ENCODE results near the gene CFAP46. TPM values are rescaled to one million over a fixed set of nuclear protein-coding genes. Genes with fewer than 3 reads are reported as not detected.

Gene CFAP46
- total and polyA plus RNA-seq, 8 donors: 1.2 to 5.2 (median 3.5) TPM

DNA sequence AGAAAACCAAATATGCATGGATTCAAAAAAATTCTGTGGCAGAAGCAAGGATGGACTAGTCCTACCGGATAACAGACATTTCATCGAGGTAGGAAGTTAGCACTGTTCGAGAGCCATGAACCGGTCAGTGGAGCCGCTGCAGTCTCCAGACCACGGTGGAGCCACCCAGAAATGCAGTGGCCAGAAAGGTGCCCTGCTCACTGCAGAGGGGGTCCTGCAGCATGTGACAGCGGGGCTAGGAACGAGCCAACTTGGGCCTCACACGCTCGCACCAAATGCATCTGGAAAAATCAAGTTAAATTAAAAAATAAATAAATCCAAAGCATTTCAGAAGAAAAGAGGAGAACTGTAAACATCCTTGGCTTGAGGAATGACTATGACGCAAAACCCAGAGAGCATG, 13.1 kb upstream of the CFAP46 start:
- H3K27me3 ChIP-seq: peaks cover 0 to 50% of the 10 kb centered on the region in 2 donors
- no peaks in the 10 kb centered on the region for H3K4me1 ChIP-seq
- DNase-seq (no peak), ATAC-seq (no peak)
- no peak overlapping the region for H3K4me3 ChIP-seq
- intact Hi-C loops (cut with DNase I): no loop called here
- no peaks in the 10 kb centered on the region for H3K36me3 ChIP-seq
- no peaks in the 10 kb centered on the region for H3K9me3 ChIP-seq
- no peak overlapping the region for H3K27ac ChIP-seq
- TF ChIP-seq, protein P1, sequence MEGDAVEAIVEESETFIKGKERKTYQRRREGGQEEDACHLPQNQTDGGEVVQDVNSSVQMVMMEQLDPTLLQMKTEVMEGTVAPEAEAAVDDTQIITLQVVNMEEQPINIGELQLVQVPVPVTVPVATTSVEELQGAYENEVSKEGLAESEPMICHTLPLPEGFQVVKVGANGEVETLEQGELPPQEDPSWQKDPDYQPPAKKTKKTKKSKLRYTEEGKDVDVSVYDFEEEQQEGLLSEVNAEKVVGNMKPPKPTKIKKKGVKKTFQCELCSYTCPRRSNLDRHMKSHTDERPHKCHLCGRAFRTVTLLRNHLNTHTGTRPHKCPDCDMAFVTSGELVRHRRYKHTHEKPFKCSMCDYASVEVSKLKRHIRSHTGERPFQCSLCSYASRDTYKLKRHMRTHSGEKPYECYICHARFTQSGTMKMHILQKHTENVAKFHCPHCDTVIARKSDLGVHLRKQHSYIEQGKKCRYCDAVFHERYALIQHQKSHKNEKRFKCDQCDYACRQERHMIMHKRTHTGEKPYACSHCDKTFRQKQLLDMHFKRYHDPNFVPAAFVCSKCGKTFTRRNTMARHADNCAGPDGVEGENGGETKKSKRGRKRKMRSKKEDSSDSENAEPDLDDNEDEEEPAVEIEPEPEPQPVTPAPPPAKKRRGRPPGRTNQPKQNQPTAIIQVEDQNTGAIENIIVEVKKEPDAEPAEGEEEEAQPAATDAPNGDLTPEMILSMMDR (IDR thresholded peaks at IDR 0.05): no peak

DNA sequence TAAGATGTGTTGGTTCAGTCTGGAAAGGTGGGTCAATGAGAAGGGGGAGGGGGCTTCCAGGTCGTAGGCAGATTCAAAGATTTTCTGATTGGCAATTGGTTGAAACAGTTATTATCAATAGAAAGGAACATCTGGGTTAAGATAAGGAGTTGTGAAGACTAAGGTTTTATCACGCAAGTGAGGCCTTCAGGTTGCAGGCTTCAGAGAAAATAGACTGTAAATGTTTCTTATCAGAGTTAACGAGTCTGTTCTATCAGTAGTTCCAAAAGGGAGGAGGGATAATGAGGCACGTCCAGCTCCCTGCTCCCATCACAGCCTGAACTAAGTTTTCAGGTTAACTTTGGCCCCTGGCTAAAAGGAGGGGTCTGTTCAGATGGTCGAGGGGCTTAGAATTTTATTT, 11.1 kb upstream of the CFAP46 start:
- H3K27me3 ChIP-seq: peaks cover 4 to 31% of the 10 kb centered on the region in 2 donors
- ATAC-seq (no peak), DNase-seq (no peak)
- H3K36me3 ChIP-seq: no peaks in the 10 kb centered on the region
- H3K4me1 ChIP-seq: no peaks in the 10 kb centered on the region
- H3K9me3 ChIP-seq: no peaks in the 10 kb centered on the region
- no peak overlapping the region for H3K4me3 ChIP-seq
- intact Hi-C loops (cut with DNase I): no loop called here
- TF ChIP-seq, protein P1 (IDR thresholded peaks at IDR 0.05): no peak
- H3K27ac ChIP-seq: no peak overlapping the region

DNA sequence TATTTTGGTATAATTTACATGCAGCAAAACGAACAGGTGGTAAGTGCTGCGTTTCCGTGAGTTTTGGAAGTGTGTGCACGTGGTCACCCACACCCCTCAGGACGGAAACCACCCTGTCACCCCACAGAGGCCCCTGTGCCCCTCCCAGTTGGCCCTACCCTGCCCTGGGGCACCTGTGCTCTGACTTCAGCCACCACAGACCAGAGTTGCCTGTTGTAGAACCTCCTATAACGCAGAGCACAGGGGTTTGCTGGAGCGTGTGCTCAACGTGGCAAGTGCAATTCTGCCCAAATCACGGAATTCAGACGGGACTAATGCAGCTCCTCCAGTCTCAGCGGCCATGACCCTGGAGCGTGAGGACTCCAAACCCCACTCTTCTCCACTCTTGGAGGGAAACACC, 9.6 kb upstream of the CFAP46 start:
- DNase-seq (no peak), ATAC-seq (no peak)
- no peaks in the 10 kb centered on the region for H3K36me3 ChIP-seq
- no peaks in the 10 kb centered on the region for H3K9me3 ChIP-seq
- H3K4me1 ChIP-seq: no peaks in the 10 kb centered on the region
- H3K4me3 ChIP-seq: no peak overlapping the region
- intact Hi-C loops (cut with DNase I): no loop called here
- peaks cover 4 to 31% of the 10 kb centered on the region in 2 donors for H3K27me3 ChIP-seq
- H3K27ac ChIP-seq: no peak overlapping the region
- TF ChIP-seq, protein P1 (IDR thresholded peaks at IDR 0.05): no peak

DNA sequence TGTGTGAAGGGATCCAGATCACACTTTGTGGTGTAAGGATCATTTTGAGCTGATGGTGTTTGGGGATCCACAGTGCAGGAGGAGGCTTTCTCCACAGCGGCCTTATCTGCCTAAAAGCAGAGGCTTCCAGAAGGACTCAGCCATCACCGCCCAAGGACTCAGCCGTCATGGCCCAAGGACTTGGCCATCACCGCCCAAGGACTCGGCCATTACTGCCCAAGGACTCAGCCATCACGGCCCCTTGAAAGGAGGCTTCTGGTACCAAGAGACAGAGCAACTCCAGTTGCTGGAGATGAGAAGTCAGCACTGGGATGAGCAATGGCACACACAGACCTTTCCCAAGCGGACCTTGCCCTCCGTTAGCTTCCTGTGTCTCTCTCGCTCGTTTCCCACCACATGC, 6.0 kb upstream of the CFAP46 start:
- ATAC-seq: no peak
- H3K27ac ChIP-seq: no peak overlapping the region

DNA sequence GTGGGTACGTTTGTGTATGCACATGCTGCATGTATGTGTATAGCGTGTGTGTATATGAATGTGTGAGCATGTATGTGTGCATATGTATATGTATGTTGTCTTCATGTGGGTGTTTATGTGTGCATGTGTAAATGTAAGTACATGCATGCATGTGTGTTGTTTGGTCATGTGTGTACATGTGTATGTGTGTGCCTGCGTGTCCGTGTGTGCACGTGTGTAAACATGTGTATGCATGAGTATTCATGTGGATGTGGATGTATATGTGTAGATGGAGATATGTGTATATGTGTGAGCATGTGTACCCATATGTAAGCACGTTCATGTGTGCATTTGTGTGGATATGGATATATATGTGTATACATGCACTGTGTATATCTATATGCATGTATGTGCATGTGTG, 5.5 kb upstream of the CFAP46 start:
- H3K36me3 ChIP-seq: no peaks in the 10 kb centered on the region
- DNase-seq (no peak), ATAC-seq (no peak)
- intact Hi-C loops (cut with DNase I): loop anchor here in 1 of 2 donors (10.0 kb wide), 1 partner anchor 177 kb away; no protein-coding TSS in a partner anchor
- H3K4me3 ChIP-seq: no peak overlapping the region
- H3K4me1 ChIP-seq: peaks cover 1 to 3% of the 10 kb centered on the region in 2 donors
- peaks cover 14 to 53% of the 10 kb centered on the region in 2 donors for H3K27me3 ChIP-seq
- no peaks in the 10 kb centered on the region for H3K9me3 ChIP-seq
- H3K27ac ChIP-seq: no peak overlapping the region
- TF ChIP-seq, protein P1 (IDR thresholded peaks at IDR 0.05): no peak

More for the DNA sequence above, 6.0 kb upstream of the CFAP46 start:
- H3K4me3 ChIP-seq: no peak overlapping the region
- H3K4me1 ChIP-seq: no peaks in the 10 kb centered on the region
- intact Hi-C loops (cut with DNase I): loop anchor here in 1 of 2 donors (10.0 kb wide), 1 partner anchor 176 kb away; no protein-coding TSS in a partner anchor
- no peak for DNase-seq
- TF ChIP-seq, protein P1 (IDR thresholded peaks at IDR 0.05): no peak
- peaks cover 10 to 53% of the 10 kb centered on the region in 2 donors for H3K27me3 ChIP-seq
- H3K36me3 ChIP-seq: no peaks in the 10 kb centered on the region
- H3K9me3 ChIP-seq: no peaks in the 10 kb centered on the region

Measured in left lung (tissue), 10 donors.